Ecto neural progenitor cell (in vitro differentiated cells): Measurements from ENCODE around the gene OSBPL5.

ENCODE experiments used
- DNase-seq: peaks from one replicate; pipeline ENCODE4 v3.0.0-alpha.2; 2018; ENCODE audit warnings: low spot score

The OSBPL5 gene

GRCh38 chr11:3133261-3134217 is 31.6 kb downstream of the OSBPL5 start:
- DNase-seq: no peak

- no peak for DNase-seq
These were observed 32.3 kb downstream of the OSBPL5 start for GRCh38 chr11:3132831-3133260.

GRCh38 chr11:3132271-3132781 is 32.8 kb downstream of the OSBPL5 start:
- no peak for DNase-seq

- no peak for DNase-seq
These were observed 33.7 kb downstream of the OSBPL5 start for GRCh38 chr11:3131330-3131941.

GRCh38 chr11:3130269-3131071 is 34.6 kb downstream of the OSBPL5 start:
- DNase-seq: no peak

GRCh38 chr11:3129591-3130268 is 35.4 kb downstream of the OSBPL5 start:
- no peak for DNase-seq

- DNase-seq: no peak
These were observed 35.9 kb downstream of the OSBPL5 start for GRCh38 chr11:3129181-3129590.

GRCh38 chr11:3128356-3129180 is 36.5 kb downstream of the OSBPL5 start:
- no peak for DNase-seq

GRCh38 chr11:3127706-3128355 is 37.3 kb downstream of the OSBPL5 start:
- DNase-seq: no peak

- DNase-seq: no peak
These were observed 38.0 kb downstream of the OSBPL5 start for GRCh38 chr11:3126901-3127691.

- DNase-seq: no peak
These were observed 38.8 kb downstream of the OSBPL5 start for GRCh38 chr11:3126207-3126865.

GRCh38 chr11:3124821-3125220 is 40.3 kb downstream of the OSBPL5 start:
- DNase-seq: no peak

- no peak for DNase-seq
These were observed 41.1 kb downstream of the OSBPL5 start for GRCh38 chr11:3123761-3124733.

GRCh38 chr11:3123305-3123704 is 41.8 kb downstream of the OSBPL5 start:
- DNase-seq: no peak

GRCh38 chr11:3122775-3123201 is 42.3 kb downstream of the OSBPL5 start:
- DNase-seq: no peak

- no peak for DNase-seq
These were observed 43.0 kb downstream of the OSBPL5 start for GRCh38 chr11:3121931-3122774.

GRCh38 chr11:3121416-3121815 is 43.7 kb downstream of the OSBPL5 start:
- no peak for DNase-seq
